ENCODE data around the gene WDFY1.

GRCh38 chr2:223944166-223944702 lies 901 bp downstream of the WDFY1 start:
- TF ChIP-seq, protein P1, sequence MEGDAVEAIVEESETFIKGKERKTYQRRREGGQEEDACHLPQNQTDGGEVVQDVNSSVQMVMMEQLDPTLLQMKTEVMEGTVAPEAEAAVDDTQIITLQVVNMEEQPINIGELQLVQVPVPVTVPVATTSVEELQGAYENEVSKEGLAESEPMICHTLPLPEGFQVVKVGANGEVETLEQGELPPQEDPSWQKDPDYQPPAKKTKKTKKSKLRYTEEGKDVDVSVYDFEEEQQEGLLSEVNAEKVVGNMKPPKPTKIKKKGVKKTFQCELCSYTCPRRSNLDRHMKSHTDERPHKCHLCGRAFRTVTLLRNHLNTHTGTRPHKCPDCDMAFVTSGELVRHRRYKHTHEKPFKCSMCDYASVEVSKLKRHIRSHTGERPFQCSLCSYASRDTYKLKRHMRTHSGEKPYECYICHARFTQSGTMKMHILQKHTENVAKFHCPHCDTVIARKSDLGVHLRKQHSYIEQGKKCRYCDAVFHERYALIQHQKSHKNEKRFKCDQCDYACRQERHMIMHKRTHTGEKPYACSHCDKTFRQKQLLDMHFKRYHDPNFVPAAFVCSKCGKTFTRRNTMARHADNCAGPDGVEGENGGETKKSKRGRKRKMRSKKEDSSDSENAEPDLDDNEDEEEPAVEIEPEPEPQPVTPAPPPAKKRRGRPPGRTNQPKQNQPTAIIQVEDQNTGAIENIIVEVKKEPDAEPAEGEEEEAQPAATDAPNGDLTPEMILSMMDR (IDR thresholded peaks at IDR 0.05): no peak
- no peak for TF ChIP-seq POLR2A (IDR thresholded peaks at IDR 0.05)

Data from adrenal gland (tissue), 5 donors.